ENCODE results near the gene RNF145. TPM values are rescaled to one million over a fixed set of nuclear protein-coding genes. Genes with fewer than 3 reads are reported as not detected.

The RNF145 gene
- polyA plus RNA-seq, 4 donors, result 80.0 to 115 (median 102) TPM

DNA sequence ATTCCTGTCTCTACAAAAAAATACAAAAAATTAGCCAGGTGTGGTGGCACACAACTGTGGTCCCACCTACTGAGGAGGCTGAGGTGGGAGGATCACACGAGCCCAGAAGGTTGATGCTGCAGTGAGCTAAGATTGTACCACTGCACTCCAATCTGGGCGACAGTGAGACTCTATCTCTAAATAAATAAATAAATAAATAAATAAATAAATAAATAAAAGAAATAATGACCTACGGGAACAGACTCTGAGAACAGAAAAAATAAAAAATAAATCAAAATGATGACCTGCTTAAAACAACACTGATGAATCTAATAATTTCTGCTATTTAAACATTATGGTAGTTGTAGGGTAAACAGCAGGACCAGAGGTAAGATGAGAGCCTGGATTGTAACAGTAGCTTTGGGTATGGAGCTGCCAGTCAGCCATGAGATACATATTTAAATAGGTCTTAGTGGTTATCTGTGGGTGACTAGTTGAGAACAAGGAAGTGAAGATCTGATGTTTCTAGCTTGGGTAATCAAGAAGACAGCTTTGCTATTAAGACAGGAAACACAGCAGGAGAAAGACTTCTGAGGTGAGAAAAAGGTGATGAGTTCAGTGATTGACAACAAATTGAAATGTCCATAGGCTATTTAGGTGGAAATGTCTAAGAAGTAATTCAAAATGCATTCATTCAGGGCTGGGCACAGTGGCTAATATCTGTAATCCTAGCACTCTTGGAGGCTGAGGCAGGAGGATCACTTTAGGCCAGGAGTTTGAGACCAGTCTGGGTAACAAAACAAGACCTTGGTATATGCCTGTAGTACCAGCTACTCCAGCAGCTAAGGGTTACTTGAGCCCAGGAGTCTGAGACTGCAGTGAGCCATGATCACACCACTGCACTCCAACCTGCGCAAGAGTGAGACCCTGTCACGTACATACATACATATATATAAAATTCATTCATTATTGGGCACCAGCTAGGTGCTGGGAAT lies 11.0 kb downstream of the RNF145 start:
- no peak for DNase-seq (ENCODE audit: low read depth in 4 of 4, low spot score in 3 of 4)

DNA sequence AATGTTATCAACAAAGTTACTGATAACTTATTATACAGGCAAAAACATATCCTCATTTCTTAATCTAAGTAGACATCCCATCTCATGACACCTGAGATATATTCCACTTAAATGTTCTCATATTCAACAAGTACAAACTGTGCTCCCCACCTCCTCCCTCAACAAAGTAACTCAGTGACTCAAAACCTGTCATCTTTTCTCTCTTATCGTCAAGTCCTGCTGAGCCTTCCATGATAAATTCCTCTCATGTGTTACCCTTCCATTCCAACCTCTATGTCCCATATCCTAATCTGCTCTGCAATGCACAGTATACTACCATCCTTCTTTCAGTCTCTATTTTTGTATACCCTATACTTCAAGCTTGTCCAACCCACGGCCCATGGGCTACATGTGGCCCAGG lies 13.6 kb downstream of the RNF145 start:
- DNase-seq (ENCODE audit: low read depth in 4 of 4, low spot score in 3 of 4), result no peak

DNA sequence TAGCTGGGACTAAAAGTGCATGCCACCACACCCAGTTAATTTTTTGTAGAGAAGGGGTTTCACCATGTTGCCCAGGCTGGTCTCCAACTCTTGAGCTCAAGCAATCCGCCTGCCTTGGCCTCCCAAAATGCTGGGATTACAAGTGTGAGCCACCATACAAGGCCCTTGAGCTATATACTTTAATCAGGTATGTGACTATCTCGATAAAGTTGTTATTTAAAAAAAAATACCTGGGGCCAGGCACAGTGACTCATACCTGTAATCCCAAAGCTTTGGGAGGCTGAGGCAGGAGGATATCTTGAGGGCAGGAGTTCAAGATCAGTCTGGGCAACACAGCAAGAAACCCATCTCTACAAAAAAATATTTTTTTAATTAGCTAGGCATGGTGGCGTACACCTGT lies 19.2 kb downstream of the RNF145 start:
- no peak for DNase-seq (ENCODE audit: low read depth in 4 of 4, low spot score in 3 of 4)

DNA sequence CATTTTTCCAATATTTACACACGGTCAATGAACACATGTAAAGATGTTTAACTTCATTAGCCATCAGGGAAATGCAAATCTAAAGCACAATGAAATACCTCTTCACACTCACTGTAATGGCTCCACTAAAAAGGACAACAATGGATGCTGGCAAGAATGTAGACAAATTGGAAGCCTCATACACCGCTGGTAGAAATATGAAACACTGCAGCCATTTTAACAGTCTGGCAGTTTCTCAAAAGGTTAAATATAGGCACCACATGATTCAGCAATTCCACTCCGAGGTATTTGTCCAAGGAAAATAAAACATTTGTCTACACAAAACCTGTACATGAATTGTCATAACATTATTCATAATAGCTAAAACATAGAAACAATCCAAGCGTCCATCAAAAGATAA lies 20.0 kb downstream of the RNF145 start:
- DNase-seq (ENCODE audit: low read depth in 4 of 4, low spot score in 3 of 4), result no peak

DNA sequence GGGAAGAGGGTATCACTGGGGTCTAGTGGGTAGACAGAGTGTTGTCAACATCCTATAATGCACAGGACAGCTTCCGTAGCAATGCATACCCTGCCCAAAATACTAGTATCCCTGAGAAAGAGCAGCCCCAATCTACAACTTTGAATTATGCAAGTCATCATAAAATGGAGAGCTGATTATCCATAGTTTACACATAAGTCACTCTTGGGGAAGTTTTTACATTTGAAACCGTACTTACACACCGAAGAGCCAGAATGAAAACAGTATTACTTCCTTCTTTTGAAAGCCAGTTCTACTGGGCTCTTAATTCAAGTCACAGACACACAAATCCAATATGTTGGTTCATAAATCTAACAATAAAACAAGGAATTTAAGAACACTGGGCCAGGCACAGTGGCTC lies 21.6 kb downstream of the RNF145 start:
- DNase-seq (ENCODE audit: low read depth in 4 of 4, low spot score in 3 of 4), result no peak

DNA sequence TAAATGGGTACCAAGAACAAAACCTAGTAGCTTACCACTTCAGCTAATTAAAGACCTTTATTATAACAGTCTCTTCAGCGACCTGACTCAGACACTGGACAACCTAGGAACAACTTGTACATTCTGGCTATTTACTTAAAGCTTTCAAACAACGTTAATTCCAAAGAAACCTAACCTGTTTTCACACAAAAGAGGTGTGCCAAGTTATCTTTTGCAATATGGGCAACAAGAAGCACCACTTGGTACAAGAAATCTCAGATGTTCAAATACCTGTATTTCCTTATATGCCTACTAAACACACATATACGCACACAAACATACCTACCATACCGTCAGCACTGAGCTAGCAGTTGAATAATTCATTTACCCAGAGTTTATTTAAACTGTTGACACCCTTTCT lies 23.0 kb downstream of the RNF145 start:
- DNase-seq (ENCODE audit: low read depth in 4 of 4, low spot score in 3 of 4), result no peak

DNA sequence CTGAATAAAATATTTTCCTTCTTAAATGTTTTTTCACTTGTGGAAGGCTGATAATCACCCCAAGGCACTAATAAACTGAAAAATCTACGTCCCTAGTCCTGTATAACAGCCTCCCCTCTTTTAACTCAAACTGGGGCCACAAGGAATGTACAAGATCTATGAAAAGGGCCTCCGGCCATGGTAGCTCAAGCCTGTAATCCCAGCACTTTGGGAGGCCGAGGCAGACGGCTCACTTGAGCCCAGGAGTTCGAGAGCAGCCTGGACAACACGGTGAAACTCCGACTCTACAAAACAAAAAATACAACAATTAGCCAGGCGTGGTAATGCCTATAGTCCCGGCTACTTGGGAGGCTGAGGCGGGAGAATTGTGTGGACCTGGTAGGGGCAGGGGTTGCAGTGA lies 23.6 kb downstream of the RNF145 start:
- no peak for DNase-seq (ENCODE audit: low read depth in 4 of 4, low spot score in 3 of 4)

DNA sequence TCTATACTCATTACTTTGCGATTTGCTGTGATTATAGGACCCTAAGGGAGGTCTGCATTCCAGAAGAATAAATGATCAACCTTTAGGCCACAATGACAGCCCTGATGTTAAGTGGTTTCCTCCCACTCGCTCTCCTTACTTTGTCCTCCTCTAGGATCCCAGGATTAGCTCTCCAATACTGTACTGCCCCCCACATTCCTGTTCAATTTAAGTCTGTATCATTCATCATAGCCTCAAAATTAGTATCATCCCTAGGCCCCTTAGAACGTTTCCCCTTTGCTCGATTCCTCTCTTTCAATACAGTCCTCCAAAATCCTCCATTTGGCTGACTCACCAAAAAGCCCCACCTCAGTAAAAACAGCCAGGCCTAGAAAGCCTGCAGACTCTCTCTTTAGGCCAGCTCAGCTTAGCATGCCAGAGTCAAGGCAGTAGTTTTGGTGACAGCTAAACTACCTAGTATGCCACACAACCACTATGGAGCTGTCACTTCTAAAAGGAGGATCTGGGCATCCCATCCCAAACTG lies 24.4 kb downstream of the RNF145 start:
- no peak for DNase-seq (ENCODE audit: low read depth in 4 of 4, low spot score in 3 of 4)

DNA sequence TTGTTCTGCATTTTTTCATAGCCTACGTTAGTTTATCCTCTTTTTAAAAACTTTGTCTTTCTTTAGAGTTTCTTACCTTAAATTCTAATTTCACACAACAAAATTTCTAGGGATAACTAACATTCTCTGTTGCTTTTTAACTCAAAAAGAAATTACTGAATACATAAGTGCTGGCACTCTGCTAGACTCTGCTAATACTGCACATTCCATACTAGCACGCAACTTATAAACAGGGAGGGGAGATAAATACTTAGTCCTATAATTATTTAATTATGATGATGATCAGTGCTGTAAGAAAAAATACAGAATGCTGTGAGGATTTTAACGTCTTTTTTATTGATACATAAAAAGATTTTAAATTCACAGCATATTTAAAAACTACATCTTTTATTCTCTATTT lies 25.1 kb downstream of the RNF145 start:
- no peak for DNase-seq (ENCODE audit: low read depth in 4 of 4, low spot score in 3 of 4)

DNA sequence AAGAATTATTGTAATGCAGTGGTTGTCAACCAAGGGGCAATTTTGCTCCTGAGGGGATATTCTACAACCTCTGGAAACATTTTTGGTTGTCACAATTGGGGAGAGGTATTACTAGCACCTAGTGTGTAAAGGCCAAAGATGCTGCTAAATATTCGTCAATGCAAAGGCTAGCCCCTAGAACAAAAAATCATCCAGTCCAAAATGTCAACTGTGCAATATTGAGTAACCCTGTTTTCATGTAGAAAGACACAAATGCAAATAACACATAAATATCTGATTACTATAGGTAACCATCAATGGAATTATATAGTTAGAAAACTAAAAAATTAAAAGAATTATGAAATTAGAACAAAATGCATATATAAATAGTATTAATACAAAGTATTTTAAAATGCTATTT lies 26.1 kb downstream of the RNF145 start:
- DNase-seq (ENCODE audit: low read depth in 4 of 4, low spot score in 3 of 4), result no peak

DNA sequence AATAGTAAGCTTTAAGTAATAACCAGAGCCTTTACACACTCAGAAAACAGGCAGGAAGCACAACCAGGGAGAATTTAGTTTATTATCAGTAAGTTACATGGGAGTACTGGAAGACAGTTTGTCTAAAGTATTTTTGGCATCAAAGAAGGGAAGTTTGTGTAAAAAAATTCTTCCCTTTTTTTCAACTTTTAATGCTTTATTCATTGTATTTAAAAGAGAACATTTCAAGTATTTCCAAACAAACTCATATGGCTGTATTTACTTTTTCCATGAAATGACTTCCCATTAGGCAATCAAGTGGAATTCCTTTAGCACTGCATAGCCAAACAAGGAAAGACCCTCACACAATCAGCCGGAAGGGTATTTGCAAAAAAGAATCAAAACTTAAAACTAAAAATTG lies 26.7 kb downstream of the RNF145 start:
- no peak for DNase-seq (ENCODE audit: low read depth in 4 of 4, low spot score in 3 of 4)

DNA sequence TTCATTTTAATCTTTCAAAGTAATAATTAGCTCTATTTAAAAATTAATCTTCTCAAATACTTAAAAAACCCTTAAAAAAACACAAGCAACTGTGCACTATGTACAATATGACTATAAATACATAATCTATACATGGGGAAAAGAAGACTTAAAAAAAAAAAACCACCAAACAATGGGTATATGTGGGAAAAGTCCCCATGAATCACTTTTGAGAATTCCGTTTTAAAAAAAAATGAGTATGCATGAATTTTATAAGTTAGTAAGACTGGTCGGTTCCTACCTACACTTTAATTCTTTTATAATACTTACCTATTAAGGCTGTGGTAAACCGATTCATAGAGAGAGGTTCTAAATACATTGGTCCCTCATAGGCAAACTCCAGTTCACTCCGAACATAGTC lies 27.7 kb downstream of the RNF145 start:
- no peak for DNase-seq (ENCODE audit: low read depth in 4 of 4, low spot score in 3 of 4)

DNA sequence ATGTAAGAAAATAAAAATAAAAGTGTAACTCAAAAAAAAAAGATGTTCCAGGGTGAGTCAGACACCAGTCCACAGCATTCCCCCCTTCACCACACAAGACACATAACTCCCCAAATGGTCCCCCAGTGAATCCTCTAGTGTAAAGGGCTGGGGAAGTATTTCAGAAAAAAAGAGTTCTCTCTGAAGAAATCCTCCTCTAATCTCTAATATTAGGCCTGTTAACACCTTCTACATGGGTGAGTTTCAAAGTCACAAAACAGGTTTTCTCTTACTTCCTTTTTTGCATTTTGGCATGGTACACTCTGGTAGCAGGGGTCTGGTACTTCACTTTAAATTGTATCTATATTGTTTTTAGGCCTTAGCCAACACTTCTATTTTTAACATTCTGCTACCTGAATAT lies 28.2 kb downstream of the RNF145 start:
- DNase-seq (ENCODE audit: low read depth in 4 of 4, low spot score in 3 of 4), result no peak

DNA sequence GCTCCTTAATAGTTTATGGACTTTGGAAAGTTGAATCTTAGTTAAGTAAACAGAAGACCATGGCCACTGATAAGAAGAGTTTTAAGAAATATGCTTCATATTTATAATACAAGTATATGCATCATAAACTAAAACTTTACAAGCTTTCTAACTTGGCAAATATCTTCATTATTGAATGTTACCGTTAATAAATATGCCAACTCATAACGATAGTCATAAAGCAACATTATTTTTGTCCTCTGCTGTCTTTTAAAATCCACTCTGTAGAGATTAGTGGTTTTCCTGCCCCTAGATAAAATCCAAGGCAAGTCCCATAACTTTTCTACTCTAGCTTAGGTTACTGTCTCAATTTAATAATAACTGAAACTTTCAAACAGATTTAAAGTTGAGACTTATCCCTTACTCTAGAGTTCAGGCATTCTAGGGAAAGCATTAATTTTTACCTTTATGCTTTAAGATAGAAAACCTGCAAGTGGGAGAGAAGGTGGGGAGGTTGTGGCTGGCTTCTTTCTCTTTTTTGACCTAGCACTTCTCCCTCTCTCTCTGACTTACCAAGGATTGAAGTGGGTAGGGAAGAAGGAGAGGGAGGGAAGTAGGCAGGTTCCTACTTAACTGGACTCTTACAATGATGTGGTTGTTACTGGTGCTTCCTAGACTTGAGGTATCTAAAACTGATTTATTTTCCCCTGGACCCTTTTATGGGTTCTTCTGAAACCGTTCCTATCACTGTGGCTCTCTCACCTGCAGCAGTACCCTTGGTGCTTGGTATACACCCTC lies 29.6 kb downstream of the RNF145 start:
- DNase-seq (ENCODE audit: low read depth in 4 of 4, low spot score in 3 of 4), result no peak

DNA sequence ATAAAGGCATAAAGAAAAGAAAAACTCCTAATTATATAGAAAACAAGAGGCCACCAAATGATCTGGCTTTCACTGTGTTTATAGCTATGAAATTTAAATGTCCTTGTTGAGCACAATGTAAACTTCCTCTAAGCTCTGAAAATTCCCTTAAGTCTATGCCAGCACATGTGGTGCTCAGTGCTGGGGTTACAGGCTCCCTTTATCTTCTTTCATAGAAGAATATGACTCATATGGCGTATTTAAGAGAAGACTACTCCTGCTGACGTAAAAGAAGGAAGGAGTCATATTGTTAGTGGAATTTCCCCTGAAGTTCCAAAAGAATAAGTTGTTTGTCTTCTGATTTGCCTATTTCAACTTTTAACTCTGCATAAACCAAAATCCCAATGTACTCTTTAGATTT lies 30.4 kb downstream of the RNF145 start:
- DNase-seq (ENCODE audit: low read depth in 4 of 4, low spot score in 3 of 4), result no peak

DNA sequence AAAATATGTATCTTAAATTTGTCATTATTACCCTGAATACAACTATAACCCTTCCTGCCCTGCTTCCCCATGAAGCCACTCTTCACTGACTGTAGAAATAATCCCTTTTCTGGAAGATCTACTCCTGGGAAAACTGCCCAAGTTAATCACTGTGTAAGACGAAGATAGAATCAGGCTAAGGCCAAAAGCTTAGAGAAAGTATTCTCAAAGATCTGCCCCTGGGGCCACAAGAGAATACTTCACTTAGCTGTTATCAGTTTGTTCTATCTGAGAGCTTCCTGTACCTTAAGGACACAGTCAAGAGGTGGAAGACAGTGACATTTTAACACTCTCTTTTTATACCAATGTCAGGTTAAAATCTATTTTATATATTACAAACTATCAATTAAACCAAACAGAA lies 33.8 kb downstream of the RNF145 start:
- no peak for DNase-seq (ENCODE audit: low read depth in 4 of 4, low spot score in 3 of 4)

DNA sequence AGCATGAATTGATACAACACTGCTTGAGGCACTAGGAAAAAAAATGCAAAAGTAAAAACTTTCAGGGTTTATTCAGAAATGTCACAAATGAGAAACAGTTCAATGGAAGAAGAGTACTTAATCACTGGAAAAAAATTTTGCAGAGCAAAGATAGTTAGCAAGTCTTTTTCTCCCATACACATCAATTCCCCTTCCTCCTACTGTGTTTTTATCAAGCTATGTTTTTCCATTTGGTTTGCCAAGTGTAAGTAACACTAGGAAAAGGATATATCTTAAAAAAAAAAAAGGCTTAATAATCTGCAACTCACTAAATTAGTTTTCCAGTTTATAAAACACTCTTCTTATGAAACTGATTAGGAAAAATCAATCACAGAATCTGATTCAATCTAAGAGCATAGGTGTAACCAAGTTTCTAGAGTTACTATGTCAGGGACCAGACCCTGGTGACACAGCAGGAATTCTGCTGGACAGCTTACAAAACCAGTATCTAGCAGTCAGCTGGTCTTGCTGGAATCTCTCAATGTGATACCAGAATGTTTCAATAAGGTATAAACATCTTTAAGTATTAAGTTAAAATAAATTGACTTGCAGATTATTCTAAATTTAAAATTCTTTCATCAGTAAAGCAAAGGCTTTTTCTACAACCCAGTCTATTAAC lies 34.7 kb downstream of the RNF145 start:
- no peak for DNase-seq (ENCODE audit: low read depth in 4 of 4, low spot score in 3 of 4)

DNA sequence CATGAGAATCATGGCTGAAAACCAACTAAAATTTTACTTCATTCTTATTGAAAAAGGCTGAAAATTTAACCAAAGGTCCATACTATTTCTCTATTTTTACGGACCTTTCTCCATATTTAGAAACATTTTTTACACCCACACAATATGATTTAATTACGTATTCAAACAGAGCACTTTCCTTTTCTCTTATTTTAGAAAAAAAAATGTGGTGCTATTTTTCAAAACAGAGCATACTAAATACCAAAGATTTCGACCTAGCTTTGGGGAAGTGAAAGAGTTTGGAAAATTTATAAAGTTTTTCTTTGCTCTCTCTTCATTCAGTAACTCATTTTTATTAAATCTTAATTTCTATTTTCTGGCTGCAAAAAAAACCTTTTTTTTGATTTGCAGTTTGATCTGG lies 38.1 kb downstream of the RNF145 start:
- no peak for DNase-seq (ENCODE audit: low read depth in 4 of 4, low spot score in 3 of 4)

DNA sequence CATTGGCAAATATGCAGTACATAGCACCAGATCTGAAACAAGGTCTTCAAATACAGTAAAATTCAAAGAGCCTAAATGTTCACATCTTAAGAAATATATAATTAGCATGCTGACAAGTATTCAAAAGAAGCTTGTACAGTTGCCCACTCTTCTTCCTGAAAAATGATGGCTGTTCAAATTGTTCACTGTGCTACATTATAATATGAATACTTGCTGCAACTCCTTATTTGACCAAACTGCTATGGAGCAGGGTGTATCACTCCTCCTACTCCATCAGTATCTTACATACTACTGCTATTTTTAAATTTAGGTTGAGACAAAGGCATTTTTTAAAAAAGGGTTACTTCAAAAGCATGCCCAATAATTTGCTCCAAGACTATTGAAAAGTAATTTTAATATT lies 39.3 kb downstream of the RNF145 start:
- no peak for DNase-seq (ENCODE audit: low read depth in 4 of 4, low spot score in 3 of 4)

DNA sequence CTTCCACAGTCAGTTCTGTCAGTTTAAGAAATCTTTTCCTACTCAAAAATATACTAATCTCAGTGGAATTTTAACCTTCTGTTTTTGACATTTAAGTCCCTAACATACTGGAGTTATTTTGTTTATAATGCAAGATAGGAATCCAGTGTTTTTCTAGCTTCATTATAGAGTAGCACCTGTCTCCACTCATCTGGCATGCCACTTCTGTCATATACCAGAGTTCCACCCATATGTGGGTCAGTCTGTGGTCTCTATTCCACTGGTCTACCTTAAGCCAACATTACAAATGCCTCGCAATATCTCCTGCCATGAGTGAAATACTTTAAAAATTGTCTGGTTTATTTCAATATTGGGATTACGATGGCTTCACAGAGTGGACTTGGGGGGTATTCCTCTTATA lies 42.9 kb downstream of the RNF145 start:
- DNase-seq (ENCODE audit: low read depth in 4 of 4, low spot score in 3 of 4), result no peak

DNA sequence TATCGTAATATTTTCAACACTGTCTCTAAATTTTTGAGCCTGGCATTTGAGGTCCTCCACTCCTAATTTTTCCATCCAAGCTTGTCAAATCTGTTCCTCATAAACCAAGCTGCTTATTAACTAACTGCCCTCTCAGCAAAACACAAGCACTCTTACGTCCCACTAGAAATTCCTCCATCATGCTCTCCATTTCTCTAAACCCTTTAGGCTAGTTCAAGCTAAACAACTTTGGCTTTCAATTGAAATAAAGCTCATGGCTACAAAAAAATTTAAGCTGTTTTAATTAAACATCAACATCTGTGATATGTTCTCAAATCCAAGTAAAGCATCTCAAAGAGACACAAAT lies 45.7 kb downstream of the RNF145 start:
- DNase-seq (ENCODE audit: low read depth in 4 of 4, low spot score in 3 of 4), result no peak
